H9 (cell line): ENCODE results near the gene NQO1. TPM values are rescaled to one million over a fixed set of nuclear protein-coding genes. Genes with fewer than 3 reads are reported as not detected.
A peak's percentile ranks its signal among the peaks of the same experiment; 100 is the strongest.

Source experiments
- DNase-seq: peaks from one replicate; pipeline ENCODE4 v3.0.0-alpha.2; 2017
- H2AFZ ChIP-seq: one replicate; pipeline ENCODE4 v1.6.1; 2013; ENCODE audit warnings: mild to moderate bottlenecking, low read length, control low read depth, moderate library complexity
- H2AK5ac ChIP-seq: 2 replicates; pipeline ENCODE4 v1.6.1; 2013; ENCODE audit warnings: low read length, control low read depth, mixed read lengths; ENCODE audit not compliant: insufficient read length
- H2BK120ac ChIP-seq: one replicate; pipeline ENCODE4 v1.6.1; 2013; ENCODE audit warnings: low read depth, mild to moderate bottlenecking, low read length, control low read depth, inconsistent platforms; ENCODE audit not compliant: poor library complexity, severe bottlenecking
- H2BK12ac ChIP-seq: 2 replicates; pipeline ENCODE4 v1.6.1; 2013; ENCODE audit warnings: low read length, control low read depth, mixed read lengths, low read depth; ENCODE audit not compliant: insufficient read length
- H2BK15ac ChIP-seq: 2 replicates; pipeline ENCODE4 v1.6.1; 2013; ENCODE audit warnings: low read depth, low read length, control low read depth
- H2BK20ac ChIP-seq: one replicate; pipeline ENCODE4 v1.6.1; 2013; ENCODE audit warnings: low read depth, mild to moderate bottlenecking, low read length, control low read depth, inconsistent platforms; ENCODE audit not compliant: poor library complexity, severe bottlenecking
- H2BK5ac ChIP-seq: 2 replicates; pipeline ENCODE4 v1.6.1; 2013; ENCODE audit warnings: low read length, control low read depth, mixed read lengths; ENCODE audit not compliant: insufficient read length
- H3K14ac ChIP-seq: 2 replicates; pipeline ENCODE4 v1.6.1; 2013; ENCODE audit warnings: low read length, control low read depth; ENCODE audit not compliant: insufficient read depth
- H3K18ac ChIP-seq: 2 replicates; pipeline ENCODE4 v1.6.1; 2013; ENCODE audit warnings: low read depth, mild to moderate bottlenecking, mixed read lengths, low read length, control low read depth; ENCODE audit not compliant: insufficient read length
- H3K23ac ChIP-seq: 2 replicates; pipeline ENCODE4 v1.6.1; 2013; ENCODE audit warnings: low read length, control low read depth, mixed read lengths, low read depth; ENCODE audit not compliant: insufficient read length
- H3K23me2 ChIP-seq: 2 replicates; pipeline ENCODE4 v1.6.1; 2013; ENCODE audit warnings: low read depth, mild to moderate bottlenecking, mixed read lengths, low read length, control low read depth; ENCODE audit not compliant: insufficient read length, poor library complexity, severe bottlenecking
- H3K27ac ChIP-seq: 2 replicates; pipeline ENCODE4 v1.5.1; 2013; ENCODE audit warnings: low read length, control low read depth, mixed read lengths, low read depth; ENCODE audit not compliant: insufficient read length
- H3K27me3 ChIP-seq: 2 replicates; pipeline ENCODE4 v1.6.1; 2013; ENCODE audit warnings: low read length, control low read depth, inconsistent platforms; ENCODE audit not compliant: insufficient read depth
- H3K4ac ChIP-seq: 2 replicates; pipeline ENCODE4 v1.6.1; 2013; ENCODE audit warnings: low read depth, mild to moderate bottlenecking, control low read depth, inconsistent platforms, low read length, moderate library complexity
- H3K4me1 ChIP-seq: 2 replicates; pipeline ENCODE4 v1.6.1; 2013; ENCODE audit warnings: low read length, control low read depth, inconsistent platforms; ENCODE audit not compliant: insufficient read depth
- H3K4me2 ChIP-seq: 2 replicates; pipeline ENCODE4 v1.6.1; 2013; ENCODE audit warnings: low read length, control low read depth, mixed read lengths; ENCODE audit not compliant: insufficient read length, insufficient read depth
- H3K56ac ChIP-seq: 2 replicates; pipeline ENCODE4 v1.6.1; 2013; ENCODE audit warnings: low read depth, mild to moderate bottlenecking, mixed read lengths, low read length, control low read depth; ENCODE audit not compliant: insufficient read length
- H3K79me1 ChIP-seq: 2 replicates; pipeline ENCODE4 v1.6.1; 2013; ENCODE audit warnings: low read depth, mild to moderate bottlenecking, moderate library complexity, low read length, control low read depth, inconsistent platforms; ENCODE audit not compliant: insufficient read depth, poor library complexity, severe bottlenecking
- H3K79me2 ChIP-seq: 2 replicates; pipeline ENCODE4 v1.6.1; 2013; ENCODE audit warnings: low read length, control low read depth, inconsistent platforms; ENCODE audit not compliant: insufficient read depth
- H3K9ac ChIP-seq: 2 replicates; pipeline ENCODE4 v1.6.1; 2013; ENCODE audit warnings: low read length, control low read depth, mixed read lengths; ENCODE audit not compliant: insufficient read length; ENCODE audit errors: extremely low read depth
- H3K9me3 ChIP-seq: one replicate; pipeline ENCODE4 v1.6.1; 2013; ENCODE audit warnings: low read depth, low read length, inconsistent platforms; ENCODE audit not compliant: control insufficient read depth
- H3T11ph ChIP-seq: one replicate; pipeline ENCODE4 v1.6.1; 2013; ENCODE audit warnings: mild to moderate bottlenecking, low read length, control low read depth, inconsistent platforms
- H4K20me1 ChIP-seq: one replicate; pipeline ENCODE4 v1.6.1; 2013; ENCODE audit not compliant: control insufficient read depth, insufficient read length, insufficient read depth
- H4K5ac ChIP-seq: 2 replicates; pipeline ENCODE4 v1.6.1; 2013; ENCODE audit warnings: low read depth, mild to moderate bottlenecking, mixed read lengths, low read length, control low read depth; ENCODE audit not compliant: insufficient read length
- H4K8ac ChIP-seq: replicated peaks from 2 replicates; pipeline ENCODE4 v1.6.1; 2013; ENCODE audit warnings: low read length, control low read depth, mixed read lengths, low read depth; ENCODE audit not compliant: insufficient read length
- H4K91ac ChIP-seq: 2 replicates; pipeline ENCODE4 v1.6.1; 2013; ENCODE audit warnings: low read depth, mild to moderate bottlenecking, moderate library complexity, mixed read lengths, low read length, control low read depth; ENCODE audit not compliant: insufficient read length
- H3K27ac Mint-ChIP-seq, 3 experiments: 2 replicates in 2 of 3; 3 replicates in 1 of 3; pipeline ENCODE4 v1.8.0; 2020 to 2021; ENCODE audit warnings: mixed read lengths in 3 of 3, mild to moderate bottlenecking in 1 of 3, moderate library complexity in 1 of 3
- H3K27me3 Mint-ChIP-seq: 2 replicates; pipeline ENCODE4 v1.8.0; 2021; ENCODE audit warnings: low read depth, mild to moderate bottlenecking, moderate library complexity, mixed read lengths
- H3K36me3 Mint-ChIP-seq, 3 experiments: 2 replicates in 2 of 3; 3 replicates in 1 of 3; pipeline ENCODE4 v1.8.0; 2020 to 2021; ENCODE audit warnings: low read depth in 3 of 3, mixed read lengths in 3 of 3; ENCODE audit not compliant: insufficient read depth in 1 of 3
- H3K4me1 Mint-ChIP-seq, 2 experiments: 2 replicates each; pipeline ENCODE4 v1.8.0; 2020; ENCODE audit warnings: mixed read lengths in 2 of 2
- H3K4me3 Mint-ChIP-seq, 2 experiments: 2 replicates in 1 of 2; 3 replicates in 1 of 2; pipeline ENCODE4 v1.8.0; 2020 to 2021; ENCODE audit warnings: mild to moderate bottlenecking in 2 of 2, mixed read lengths in 2 of 2, moderate library complexity in 1 of 2
- H3K9me3 Mint-ChIP-seq, 2 experiments: 2 replicates in 1 of 2; 3 replicates in 1 of 2; pipeline ENCODE4 v1.8.0; 2020; ENCODE audit warnings: mild to moderate bottlenecking in 2 of 2, mixed read lengths in 2 of 2, moderate library complexity in 1 of 2
- CTCF ChIP-seq: fragments of 200-600 bp; sonication (generic); conservative IDR thresholded peaks from 3 replicates; pipeline ENCODE4 v1.8.0; 2021; ENCODE audit warnings: antibody characterized with exemption, mild to moderate bottlenecking
- WGBS: extraction: QIAGEN DNeasy Blood & Tissue Kit; methylation state at CpG from one replicate; pipeline ENCODE4 v1.1.7; 2013; ENCODE audit warnings: missing lambda C conversion rate, low lambda C conversion rate, mixed read lengths; ENCODE audit not compliant: insufficient read length; ENCODE audit errors: extremely low coverage; 5-methylcytosine and 5-hydroxymethylcytosine counted together
- total RNA-seq: library from RNA; stranded (reverse); gene quantifications from 2 replicates; pipeline ENCODE4 v1.2.1, GENCODE V29; 2021

Gene NQO1
- total RNA-seq, 1 experiment from 2014 or later: 64.6 TPM

- Histone ChIP-seq H4K8ac (no peak overlapping the region), H2BK20ac (no peak overlapping the region), H2BK12ac (no peak overlapping the region), H4K91ac (no peak overlapping the region), H3K79me2 (peaks cover 7% of the 10 kb centered on the region; the same call in 1 of the 2 replicates), H3K14ac (no peak overlapping the region), H3K4me2 (no peak overlapping the region), H2AFZ (no peak overlapping the region), H3K27me3 (no peaks in the 10 kb centered on the region), H3K23me2 (no peaks in the 10 kb centered on the region), H2AK5ac (no peak overlapping the region), H2BK15ac (no peak overlapping the region), H2BK5ac (no peak overlapping the region), H3K9me3 (no peaks in the 10 kb centered on the region), H3K9ac (no peak overlapping the region), H3K79me1 (peaks cover 4% of the 10 kb centered on the region), H3K18ac (no peak overlapping the region), H3K27ac (no peak overlapping the region), H3K56ac (no peak overlapping the region), H3T11ph (no peak overlapping the region), H4K5ac (no peak overlapping the region), H3K4me1 (no peaks in the 10 kb centered on the region), H4K20me1 (no peaks in the 10 kb centered on the region), H2BK120ac (no peak overlapping the region), H3K4ac (no peak overlapping the region), H3K23ac (no peak overlapping the region)
- H3K4me3 Mint-ChIP-seq: no peak overlapping the region
- peaks cover 0 to 7% of the 10 kb centered on the region in 2 experiments; a peak in 4 of 5 replicates for H3K9me3 Mint-ChIP-seq
- peaks cover 0 to 11% (median 8%) of the 10 kb centered on the region in 3 experiments; a peak in 3 of 7 replicates for H3K36me3 Mint-ChIP-seq
- no peak for TF ChIP-seq CTCF
- H3K27me3 Mint-ChIP-seq: no peaks in the 10 kb centered on the region
- no CpG with 5 or more reads among the region's 2 CpGs for WGBS
- peaks cover 6 to 8% of the 10 kb centered on the region in 2 experiments; a peak in 3 of 4 replicates for H3K4me1 Mint-ChIP-seq
- H3K27ac Mint-ChIP-seq: peak overlapping the region in 2 of 3 experiments; percentile 10 to 69; a peak in 1 of 7 replicates
- no peak for DNase-seq
Observed at GRCh38 chr16:69771651-69771967, 45.2 kb upstream of the NQO1 start.
